ENCODE results near the gene CARD14.

Gene CARD14

DNA sequence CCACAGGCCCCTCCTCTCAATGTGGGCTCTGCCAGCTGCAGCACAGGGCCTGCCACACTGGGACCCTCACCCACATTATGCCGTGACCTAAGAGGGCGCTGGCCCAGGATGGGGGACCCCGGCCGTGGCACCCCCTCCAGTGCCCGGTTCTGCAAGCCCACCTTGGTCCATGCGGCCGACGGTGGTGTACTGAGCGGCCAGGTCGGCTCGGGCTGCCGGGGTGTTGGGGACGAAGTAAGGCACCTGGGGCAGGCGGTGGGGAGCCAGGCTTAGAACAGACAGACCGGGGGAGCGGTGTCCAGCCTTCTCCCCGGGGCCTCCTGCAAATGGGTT, 43.8 kb downstream of the CARD14 start:
- no peak for DNase-seq

DNA sequence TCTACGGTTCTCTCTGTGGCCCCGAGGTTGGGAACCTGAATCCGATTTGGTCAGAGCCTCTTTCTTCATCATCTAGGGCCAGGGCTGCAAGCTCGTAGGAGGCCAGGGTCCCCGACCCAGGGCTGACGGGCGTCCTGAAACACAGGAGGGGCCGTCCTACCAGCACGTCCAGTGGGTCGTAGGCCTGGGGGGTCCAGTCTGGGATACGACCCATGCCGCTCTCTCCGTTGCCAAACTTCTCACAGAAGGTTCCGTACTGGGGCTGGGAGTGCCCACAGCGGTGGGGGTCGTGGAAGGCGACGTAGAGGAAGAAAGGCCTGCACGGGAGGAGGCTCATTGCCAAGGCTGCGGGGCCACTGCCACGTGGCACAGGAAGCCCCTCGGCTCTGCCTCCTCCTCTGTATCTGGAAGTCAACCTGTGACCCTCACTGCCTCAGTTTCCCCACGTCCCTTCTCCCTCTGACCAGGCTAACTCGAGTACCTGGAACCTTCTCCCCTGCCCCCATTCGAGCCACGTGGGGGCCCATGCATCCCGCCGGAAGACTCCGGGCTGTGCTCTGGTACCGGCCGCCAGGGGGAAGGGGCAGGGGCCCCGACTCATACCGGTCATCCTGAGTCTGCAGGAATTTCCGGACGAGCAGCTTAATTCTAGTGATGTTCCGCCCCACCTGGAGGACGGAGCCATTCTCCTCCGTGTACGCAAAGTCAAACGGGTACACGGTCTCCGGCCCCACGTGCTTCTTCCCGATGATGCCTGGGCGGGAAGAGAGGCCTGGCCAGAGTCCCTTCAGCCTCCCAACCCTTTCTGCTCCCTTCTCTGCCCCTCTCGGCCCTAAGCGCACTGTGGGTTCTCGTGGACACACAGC, 44.4 kb downstream of the CARD14 start:
- no peak for DNase-seq

DNA sequence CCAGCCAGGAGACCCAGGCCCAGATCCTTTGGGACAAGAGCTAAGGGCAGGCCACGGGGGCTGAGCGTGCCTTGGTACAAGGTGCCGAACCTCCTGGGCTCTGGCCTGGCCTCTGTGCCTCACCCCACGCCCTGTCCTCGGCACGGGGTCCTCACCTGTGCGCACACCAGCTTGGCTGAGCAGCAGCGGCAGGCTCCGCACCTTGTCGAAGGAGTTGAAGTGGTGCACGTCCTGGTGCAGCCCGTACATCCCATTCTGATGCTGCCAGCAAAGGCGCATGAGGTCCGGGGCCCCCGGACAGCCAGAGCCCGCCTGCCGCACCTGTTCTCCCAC, 45.0 kb downstream of the CARD14 start:
- DNase-seq, result no peak

DNA sequence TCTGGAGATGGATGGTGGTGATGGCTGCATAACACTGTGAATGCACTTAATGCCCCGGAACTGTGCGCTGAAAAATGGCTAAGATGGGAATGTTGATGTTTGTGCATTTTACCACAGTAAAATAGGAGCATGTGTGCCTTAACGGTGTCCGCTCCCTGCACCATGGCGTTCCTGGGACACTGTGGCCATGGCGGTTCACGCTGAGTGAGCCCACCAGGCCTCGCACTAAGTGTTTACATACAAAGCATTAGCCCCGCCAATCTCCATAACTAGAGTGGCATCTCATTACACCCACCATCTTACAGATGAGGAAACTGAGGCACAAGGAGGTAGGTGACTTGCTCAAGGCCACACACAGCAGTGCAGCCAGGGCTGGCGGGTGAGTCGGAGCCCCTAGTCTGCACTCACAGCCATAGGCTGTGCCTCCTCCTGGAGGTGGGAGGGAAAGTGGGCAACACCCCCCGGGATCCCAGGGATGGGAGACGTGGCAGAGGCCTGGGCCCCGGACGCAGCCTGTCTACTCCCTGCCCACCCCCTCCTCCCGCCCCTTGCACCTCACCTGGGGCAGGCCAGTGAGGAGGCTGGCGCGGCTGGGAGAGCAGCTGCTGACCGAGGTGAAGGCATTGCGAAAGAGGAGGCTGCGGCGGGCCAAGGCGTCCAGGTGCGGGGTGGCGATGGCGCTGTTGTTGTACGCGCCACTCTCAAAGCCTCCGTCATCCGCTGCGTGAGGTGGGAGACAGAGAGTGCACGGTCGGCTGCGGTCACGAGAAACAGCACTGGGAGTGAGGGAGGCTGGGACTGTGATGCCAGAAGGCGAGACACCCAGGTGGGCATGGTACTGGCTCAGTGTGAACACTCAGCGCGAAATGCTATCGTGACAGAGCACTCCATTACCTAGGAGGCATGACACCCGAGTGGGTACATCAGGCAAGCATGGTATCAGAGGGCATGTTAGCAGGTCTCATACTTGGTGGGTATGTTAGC, 46.9 kb downstream of the CARD14 start:
- no peak for DNase-seq

DNA sequence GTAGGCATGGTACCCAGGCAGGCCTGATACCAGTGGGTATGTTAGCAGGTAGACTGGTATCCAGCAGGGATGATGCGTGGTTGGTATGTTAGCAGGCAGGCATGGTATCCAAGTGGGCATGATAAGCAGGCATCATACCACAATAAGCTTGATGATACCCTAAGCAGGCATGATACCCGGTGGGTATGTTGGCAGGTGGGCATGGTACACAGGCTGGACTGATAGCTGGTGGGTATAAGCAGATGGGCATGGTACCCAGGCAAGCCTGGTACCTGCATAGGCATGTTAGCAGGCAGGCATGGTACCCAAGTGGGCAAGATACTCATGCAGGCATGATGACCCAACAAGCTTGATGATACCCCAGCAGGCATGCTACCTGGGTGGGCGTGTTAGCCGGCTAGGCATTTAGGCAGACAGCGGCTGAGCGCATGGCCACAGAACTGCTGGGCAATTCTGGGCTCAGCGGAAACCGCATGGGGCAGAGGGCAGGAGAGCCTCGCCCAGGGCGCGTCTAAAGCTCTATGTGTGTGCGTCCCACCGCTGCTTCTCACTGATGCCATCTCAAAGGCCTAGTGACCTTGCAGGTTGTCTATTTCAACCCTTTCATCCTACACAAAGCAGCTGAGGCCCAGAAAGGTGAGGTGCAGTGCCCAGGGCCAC, 48.0 kb downstream of the CARD14 start:
- no peak for DNase-seq

DNA sequence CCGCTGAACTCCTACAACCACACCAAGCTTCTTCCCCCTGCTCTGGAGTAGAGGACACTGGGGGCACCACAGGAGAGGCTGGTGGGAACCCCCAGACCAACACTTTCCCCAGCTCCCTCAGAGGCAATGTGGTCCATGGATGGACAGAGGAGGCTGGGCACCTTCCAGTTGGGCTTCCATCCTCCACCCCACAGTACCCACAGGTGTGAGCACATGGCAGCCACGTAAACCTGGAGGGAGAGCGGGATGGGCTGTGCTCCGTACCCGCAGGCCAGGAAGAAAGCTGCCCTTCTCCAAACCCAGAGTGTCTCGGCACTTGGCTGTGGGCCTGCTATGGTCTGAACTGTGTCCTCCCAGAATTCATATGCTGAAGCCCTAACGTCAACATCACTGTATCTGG, 48.6 kb downstream of the CARD14 start:
- DNase-seq, result no peak

DNA sequence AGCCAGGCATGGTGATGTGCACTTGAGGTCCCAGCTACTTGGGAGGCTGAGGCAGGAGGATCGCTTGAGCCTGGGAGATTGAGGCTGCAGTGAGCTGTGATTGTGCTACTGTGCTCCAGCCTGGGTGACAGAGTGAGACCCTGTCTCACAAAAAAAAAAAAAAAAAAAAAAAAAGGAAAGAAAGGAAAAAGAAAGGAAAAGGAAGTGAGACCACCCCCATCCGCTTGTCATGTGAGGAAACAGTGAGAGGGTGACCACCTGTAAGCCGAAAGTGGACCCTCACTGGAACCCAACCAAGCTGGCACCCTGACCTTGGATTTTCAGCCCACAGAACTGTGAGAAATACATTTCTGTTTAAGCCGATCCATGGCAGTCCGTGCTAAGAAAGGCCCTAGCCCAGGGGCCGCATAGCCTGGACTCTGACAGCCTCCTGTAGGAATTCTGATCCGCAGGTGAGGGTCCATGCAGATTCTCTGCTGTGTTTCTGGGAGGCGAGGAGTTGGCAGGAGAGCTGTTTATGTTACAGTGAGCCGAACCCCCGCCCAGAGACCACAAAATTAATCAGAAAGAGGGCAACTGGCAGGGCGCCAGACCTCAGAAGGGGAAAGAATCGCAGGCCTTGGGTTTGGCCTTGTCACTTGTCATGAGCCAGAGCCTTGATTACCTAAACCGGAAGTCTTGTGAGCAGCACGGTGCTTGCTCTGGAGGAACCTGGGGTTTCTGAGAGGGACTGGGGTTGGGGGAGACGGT, 49.4 kb downstream of the CARD14 start:
- DNase-seq, result peak; percentile 27

DNA sequence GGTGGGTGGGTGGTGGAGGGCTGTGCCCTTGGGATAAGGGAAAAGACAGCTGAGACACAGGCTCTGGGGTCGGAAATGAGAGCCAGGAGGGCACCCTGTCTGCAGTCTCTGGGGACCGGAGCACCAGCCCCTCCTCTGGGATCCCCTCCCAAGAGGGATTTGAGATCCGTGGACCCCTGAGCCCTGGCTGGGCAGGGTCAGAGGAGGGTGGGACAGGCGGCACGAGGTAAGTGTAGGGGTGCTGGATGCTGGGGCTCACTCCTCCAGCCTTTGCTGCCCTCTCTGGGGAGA, 49.9 kb downstream of the CARD14 start:
- DNase-seq, result no peak

DNA sequence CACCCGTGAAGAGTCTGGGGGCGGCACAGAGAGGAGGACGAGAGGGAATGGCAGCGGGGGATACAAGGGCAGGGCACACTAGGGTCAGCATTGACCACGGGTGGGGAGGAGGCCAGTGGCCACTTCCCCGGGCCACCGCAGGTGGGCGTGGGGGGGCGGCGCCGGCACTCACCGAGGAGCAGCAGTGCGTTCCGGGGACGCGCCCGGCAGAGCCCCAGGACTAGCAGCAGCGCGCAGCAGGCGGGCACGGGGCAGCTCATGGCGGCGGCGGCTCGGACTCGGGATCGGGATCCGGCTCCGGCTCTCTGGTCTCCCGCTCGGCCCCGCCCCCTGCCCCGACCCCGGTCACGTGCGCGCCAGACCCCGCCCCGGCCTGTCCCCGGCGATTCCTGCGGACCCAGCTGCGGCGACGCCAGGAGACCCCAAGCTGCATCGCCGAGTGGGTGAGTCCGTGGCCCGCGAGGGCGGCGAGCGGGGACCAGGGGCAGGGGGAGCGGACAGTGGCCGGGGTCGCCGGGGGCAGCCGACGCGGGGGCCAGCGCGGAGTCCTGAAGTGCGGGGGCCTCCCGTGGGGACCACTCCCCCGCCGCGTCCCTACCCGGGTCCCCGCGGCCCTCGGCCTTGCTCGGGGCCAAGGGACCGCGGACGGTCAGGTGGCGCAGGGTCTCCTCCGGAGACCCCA, 50.4 kb downstream of the CARD14 start, which contains the start of the genes SGSH and SLC26A11:
Gene SGSH (minus strand): TSS at position 280 of the 682 bp plus-strand sequence. CDS start 20 bp downstream, at position 260.
Gene SLC26A11 (plus strand): TSS at position 374 of the 682 bp plus-strand sequence. CDS start 1,134 bp downstream, outside the sequence.
- peak; percentile 75 for DNase-seq

DNA sequence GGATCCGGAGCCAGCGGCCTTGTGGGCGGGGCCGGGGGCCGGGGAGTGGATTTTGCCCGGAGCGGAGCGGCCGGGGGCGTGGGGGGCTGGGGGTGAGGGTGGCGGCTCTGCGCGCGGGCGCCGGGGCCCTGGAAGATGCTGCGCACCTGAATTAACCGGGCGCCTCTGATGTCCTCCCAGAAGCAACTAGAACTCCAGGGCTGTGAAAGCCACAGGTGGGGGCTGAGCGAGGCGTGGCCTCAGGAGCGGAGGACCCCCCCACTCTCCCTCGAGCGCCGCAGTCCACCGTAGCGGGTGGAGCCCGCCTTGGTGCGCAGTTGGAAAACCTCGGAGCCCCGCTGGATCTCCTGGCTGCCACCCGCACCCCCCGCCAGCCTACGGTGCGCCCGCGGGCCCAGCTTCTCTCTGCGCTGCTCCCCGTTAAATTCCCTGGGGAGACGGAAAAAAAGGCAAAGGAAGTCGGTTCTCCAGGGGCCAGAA, 50.9 kb downstream of the CARD14 start:
- peak; percentile 32 for DNase-seq

DNA sequence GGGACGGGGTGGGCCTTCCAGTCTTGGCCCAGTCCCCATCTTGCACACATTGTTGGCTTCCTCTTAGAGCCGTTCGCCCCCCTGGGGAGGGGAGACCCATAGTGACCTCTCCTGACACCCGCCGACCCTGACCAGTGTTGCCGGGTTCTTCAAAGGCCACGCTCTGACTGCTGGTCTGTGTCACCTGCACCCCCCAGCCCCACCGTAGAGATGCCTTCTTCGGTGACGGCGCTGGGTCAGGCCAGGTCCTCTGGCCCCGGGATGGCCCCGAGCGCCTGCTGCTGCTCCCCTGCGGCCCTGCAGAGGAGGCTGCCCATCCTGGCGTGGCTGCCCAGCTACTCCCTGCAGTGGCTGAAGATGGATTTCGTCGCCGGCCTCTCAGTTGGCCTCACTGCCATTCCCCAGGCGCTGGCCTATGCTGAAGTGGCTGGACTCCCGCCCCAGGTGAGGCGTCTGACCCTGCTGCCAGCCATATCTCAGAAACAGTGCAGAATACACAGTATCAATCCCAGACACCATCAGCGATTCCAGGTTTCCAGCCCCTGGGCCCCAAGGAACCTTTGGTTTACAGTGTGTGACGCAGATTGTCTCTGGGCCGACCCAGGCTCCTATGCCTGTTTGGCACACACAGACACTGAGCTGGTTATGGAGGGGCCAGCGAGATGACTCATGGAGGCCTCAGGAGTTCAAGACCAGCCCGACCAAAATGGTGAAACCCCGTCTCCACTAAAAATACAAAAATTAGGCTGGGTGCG, 51.7 kb downstream of the CARD14 start:
- DNase-seq, result no peak

DNA sequence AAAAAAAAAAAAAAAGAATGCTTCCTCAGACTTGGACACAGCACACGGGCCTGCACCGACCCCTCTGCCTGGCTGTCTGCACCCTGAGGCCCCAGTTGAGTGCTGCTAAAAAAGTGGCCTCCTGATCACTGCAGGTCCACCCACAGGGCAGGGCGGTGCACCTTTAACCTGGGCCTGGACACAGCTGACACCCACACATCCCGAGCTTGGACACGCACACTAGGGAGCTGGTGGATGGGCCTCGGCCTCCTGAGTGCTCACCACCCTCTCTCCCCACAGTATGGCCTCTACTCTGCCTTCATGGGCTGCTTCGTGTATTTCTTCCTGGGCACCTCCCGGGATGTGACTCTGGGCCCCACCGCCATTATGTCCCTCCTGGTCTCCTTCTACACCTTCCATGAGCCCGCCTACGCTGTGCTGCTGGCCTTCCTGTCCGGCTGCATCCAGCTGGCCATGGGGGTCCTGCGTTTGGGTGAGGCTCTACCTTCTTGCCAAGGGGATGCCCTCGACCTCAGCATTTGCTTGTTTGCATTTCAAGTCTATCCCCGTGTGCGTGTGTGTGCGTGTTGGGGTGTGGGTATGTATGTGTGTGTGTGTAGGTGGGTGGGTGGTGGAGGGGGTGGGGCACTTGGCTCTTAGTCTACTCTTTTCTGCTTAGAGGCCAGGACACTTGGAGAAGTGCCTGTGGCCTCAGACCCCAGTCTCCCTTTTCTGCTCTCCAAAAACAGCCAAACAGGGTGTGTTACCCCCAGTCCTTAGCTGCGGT, 52.7 kb downstream of the CARD14 start:
- DNase-seq, result no peak

DNA sequence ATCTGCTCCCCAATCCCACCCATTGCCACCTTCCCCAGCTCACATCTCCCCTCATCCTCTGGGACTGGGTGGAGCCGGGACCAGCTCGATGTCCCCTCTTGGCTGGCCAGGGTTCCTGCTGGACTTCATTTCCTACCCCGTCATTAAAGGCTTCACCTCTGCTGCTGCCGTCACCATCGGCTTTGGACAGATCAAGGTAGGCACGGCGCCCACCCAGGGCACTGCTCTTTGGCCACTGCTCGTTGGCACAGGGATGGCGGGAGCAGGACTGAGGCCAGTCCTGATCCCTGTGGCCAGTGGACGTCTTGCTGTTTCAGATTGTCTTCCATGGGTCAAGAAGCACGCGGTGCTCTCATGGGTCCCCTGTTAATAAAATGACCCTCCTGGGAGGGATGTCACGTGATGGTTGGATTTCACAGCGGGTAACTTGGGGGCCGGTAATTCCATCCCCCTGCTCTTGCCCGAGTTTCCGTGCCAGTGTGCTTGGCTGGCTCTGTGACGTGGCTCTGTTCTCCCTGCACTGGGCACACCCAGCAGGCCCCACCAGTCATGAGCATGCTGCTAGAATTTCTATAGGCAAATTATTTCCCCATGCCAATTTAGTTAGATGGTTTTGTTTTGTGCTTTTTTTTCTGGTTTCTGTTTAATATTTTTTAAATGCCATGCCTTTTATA, 53.4 kb downstream of the CARD14 start:
- no peak for DNase-seq

DNA sequence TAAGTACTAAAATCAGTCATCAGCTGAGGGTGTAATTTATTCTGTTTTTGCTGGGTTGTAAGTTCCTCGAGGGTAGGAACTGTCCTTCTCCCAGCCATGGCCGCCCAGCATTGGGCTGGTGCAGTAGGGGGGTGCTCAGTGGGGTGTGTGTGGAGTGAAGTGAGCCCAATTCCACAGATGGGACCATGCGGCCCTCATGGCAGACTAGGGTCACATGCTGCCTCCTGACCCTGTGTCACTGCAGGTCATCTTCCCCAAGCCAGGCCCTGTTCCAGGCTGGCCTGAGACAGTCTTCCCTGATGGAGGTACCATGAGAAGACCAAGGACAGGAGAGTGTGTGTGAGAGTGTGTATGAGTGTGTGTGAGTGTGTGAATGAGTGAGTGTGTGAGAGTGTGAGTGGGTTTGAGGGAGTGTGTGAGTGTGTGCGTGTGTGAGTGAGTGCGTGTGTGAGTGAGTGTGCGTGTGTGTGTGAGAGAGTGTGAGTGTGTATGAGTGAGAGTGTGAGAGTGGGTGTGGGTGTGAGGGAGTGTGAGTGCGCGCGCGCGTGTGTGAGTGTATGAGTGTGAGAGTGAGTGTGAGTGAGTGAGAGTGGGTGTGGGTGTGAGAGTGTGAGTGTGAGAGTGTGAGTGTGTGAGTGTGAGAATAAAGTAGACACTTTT, 54.1 kb downstream of the CARD14 start:
- no peak for DNase-seq

DNA sequence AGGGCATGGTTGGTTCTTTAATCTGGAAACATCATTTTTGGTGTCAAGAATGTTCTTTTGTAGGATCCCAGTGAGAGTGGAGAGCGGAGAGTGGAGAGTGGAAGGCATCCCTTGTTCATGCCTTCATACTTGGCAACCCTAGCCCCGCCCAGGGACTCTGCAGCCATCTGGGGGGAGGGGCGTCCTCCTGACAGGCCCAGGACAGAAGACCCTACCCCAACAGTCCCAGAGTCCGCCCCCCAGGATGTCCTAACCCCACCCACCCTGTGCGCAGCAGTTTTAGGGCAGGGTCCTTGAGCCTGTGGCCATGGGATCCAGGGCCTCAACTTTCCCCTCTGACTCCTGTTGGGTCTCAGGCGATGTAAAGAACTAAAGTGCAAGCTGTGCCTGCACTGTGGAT, 54.9 kb downstream of the CARD14 start:
- no peak for DNase-seq

DNA sequence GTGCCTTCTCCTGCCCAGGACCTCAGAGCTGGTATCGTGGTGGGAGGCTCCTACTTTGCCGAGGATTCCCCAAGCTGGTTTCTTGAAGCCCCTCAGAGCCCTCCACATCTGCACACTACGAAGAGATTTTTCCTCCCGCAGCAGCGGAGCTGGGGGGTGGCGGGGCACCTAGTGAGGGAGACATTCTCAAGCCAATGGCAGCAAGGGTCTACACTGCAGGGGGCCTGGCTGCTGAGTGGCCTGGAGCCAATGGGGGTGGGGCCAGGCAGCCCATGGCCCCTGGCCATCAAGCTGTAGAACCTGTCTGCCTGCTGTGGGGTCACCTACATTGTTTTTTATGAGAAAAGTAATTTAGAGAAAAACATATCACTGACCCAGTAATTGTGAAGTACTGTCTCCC, 55.4 kb downstream of the CARD14 start:
- DNase-seq, result no peak

DNA sequence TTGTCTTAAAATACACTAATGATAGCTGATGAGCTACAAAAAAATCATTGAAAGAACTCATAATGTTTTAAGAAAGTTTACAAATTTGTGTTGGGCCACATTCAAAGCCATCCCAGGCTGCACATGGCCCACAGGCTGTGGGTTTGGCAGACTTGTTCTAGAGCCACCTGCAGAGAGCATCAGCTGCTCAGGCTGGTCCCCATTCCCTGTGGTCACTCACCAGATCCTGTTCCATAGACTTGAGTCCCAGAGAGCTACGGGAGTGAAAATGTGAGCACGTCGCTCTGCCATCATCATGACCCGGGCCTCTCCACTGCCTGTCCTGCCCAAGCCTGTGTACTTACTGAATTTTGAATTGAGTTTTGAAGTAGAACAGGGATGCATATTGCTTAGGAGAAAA, 57.3 kb downstream of the CARD14 start:
- no peak for DNase-seq

DNA sequence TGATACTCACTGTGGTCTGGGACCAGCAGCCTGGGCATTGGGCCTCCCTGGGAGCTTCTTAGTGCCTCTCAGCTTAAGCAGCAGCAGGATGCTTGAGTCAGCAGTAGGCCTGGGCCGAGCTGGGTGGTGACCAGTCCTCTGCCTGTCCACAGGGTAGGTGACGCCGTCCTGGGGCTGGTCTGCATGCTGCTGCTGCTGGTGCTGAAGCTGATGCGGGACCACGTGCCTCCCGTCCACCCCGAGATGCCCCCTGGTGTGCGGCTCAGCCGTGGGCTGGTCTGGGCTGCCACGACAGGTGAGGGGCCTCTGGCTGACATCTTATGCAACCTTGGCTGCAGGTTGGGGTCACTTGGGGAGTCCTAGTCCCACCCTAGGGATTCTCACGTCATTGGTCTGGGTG, 57.8 kb downstream of the CARD14 start:
- DNase-seq, result no peak

DNA sequence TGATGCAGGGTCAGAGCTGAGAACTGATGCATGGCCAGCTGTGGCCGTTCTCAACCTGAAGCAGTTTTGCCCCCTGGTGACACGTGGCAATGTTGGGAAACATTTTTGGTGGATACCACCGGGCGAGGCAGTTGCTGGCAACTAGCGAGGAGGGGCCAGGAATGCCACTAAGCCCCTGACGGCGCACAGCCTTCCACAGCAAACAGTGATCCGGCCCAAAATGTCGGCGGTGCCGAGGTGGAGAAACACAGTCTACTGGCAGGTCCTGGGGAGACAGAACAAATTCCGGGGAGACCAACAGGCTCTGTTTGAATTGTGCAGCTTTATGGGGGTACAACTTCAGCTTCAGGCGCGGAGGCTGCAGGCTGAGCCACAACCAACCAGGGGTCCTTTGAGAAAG, 58.6 kb downstream of the CARD14 start:
- no peak for DNase-seq
